ENCODE measurements around the gene MTF1.

MTF1 gene

GRCh38 chr1:37866491-37866890 lies 7.1 kb upstream of the MTF1 start:
- DNase-seq: no peak

GRCh38 chr1:37865348-37866120 lies 6.1 kb upstream of the MTF1 start:
- no peak for DNase-seq

- DNase-seq: no peak
Observed at GRCh38 chr1:37862330-37862729, 2.9 kb upstream of the MTF1 start.

GRCh38 chr1:37861151-37861550 lies 1.8 kb upstream of the MTF1 start:
- DNase-seq: no peak

GRCh38 chr1:37860346-37860666 lies 914 bp upstream of the MTF1 start:
- DNase-seq: no peak

- no peak for DNase-seq
Observed at GRCh38 chr1:37858931-37859506, 373 bp downstream of the MTF1 start.

- no peak for DNase-seq
Observed at GRCh38 chr1:37854406-37854805, 5.0 kb downstream of the MTF1 start.

- DNase-seq: no peak
Observed at GRCh38 chr1:37853157-37853556, 6.2 kb downstream of the MTF1 start.

- DNase-seq: no peak
Observed at GRCh38 chr1:37851782-37852210, 7.6 kb downstream of the MTF1 start.

GRCh38 chr1:37851262-37851661 lies 8.1 kb downstream of the MTF1 start:
- no peak for DNase-seq

- no peak for DNase-seq
Observed at GRCh38 chr1:37850352-37850955, 8.9 kb downstream of the MTF1 start.

- no peak for DNase-seq
Observed at GRCh38 chr1:37849480-37849879, 9.9 kb downstream of the MTF1 start.

GRCh38 chr1:37846647-37847339 lies 12.6 kb downstream of the MTF1 start:
- DNase-seq: no peak

- no peak for DNase-seq
Observed at GRCh38 chr1:37845786-37846185, 13.6 kb downstream of the MTF1 start.

- no peak for DNase-seq
Observed at GRCh38 chr1:37845049-37845646, 14.2 kb downstream of the MTF1 start.

GRCh38 chr1:37844536-37844935 lies 14.9 kb downstream of the MTF1 start:
- DNase-seq: no peak

GRCh38 chr1:37841652-37842051 lies 17.7 kb downstream of the MTF1 start:
- no peak for DNase-seq

GRCh38 chr1:37840711-37841110 lies 18.7 kb downstream of the MTF1 start:
- no peak for DNase-seq

- DNase-seq: no peak
Observed at GRCh38 chr1:37839676-37840075, 19.7 kb downstream of the MTF1 start.

GRCh38 chr1:37836788-37837187 lies 22.6 kb downstream of the MTF1 start:
- no peak for DNase-seq

GRCh38 chr1:37831809-37832208 lies 27.6 kb downstream of the MTF1 start:
- DNase-seq: no peak

- no peak for DNase-seq
Observed at GRCh38 chr1:37831109-37831508, 28.3 kb downstream of the MTF1 start.

GRCh38 chr1:37828410-37829074 lies 30.9 kb downstream of the MTF1 start:
- no peak for DNase-seq
